GM08714 (cell line): ENCODE measurements around the gene SEC24D.
A peak's percentile ranks its signal among the peaks of the same experiment; 100 is the strongest.

Experiments
- H3K4me3 ChIP-seq: fragments of 200-500 bp; sonication (Bioruptor generic); 2 replicates; pipeline ENCODE4 v1.5.1; 2014; ENCODE audit warnings: mild to moderate bottlenecking, low read length, inconsistent platforms
- ZNF274 ChIP-seq: IDR thresholded peaks from 2 replicates; pipeline ENCODE4 v1.6.1; 2012; ENCODE audit warnings: mild to moderate bottlenecking, low read depth, low read length

The SEC24D gene

DNA sequence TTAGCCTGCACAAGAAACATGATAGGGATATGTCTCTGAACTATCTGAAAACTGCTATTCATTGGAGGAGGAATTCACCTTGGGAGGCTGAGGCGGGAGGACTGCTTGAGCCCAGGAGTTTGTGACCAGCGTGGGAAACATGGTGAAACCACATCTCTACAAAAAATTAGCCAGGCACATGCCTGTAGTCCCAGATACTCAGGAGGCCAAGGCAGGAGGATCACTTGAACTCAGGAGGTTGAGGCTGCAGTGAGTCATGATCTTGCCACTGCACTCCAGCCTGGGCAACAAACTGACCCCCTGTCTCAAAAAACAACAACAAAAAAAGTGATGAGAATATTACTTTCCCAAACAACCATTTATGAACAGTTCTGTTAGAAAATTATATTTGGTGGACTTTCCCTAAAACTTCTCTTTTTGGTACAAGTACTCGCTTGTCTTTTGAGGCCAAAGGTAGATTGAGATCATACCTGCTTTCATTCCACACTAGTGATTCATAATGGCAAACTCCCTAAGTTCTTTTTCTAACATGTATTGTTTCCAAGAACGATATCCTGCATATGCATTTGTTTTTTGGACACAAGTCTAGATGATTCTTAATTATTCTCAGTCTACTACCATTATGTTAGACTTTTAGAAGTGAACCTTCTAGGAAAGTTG, 117.3 kb downstream of the SEC24D start:
- H3K4me3 ChIP-seq, result no peak overlapping the region
- no peak for TF ChIP-seq ZNF274

DNA sequence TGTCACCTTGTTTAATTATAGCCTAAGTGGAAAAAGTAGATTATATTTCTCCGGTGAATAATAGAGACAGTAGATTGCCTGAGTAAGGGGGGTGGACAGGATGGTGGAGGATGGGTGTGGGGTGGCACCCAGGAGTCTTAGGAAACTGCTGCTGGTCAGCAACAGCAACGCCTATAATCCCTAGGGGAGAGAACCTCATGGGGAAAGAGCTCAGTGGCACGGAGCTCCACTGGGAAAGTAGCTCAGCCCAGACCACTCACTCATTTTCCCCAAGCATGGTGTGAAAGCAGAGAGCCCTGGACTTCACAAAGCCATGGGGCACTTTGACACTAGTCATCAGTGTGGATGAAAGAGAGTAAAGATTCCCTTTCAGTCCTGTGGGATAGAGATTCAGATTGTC, 119.6 kb downstream of the SEC24D start:
- H3K4me3 ChIP-seq, result no peak overlapping the region
- TF ChIP-seq ZNF274, result no peak

DNA sequence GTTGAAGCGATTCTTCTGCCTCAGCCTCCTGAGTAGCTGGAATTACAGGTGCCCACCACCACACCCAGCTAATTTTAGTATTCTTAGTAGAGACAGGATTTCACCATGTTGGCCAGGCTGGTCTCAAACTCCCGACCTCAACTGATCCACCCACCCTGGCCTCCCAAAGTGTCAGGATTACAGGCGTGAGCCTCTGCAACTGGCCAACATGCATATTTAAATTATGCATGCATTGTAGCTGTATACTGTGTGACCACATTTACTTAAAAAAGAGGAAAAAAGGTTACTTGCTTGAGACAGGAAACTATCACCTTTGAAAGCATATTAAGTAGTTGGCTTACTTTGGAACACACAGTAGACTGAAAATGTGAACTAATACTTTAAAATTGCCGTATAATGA, 121.2 kb downstream of the SEC24D start:
- no peak for TF ChIP-seq ZNF274
- no peak overlapping the region for H3K4me3 ChIP-seq

DNA sequence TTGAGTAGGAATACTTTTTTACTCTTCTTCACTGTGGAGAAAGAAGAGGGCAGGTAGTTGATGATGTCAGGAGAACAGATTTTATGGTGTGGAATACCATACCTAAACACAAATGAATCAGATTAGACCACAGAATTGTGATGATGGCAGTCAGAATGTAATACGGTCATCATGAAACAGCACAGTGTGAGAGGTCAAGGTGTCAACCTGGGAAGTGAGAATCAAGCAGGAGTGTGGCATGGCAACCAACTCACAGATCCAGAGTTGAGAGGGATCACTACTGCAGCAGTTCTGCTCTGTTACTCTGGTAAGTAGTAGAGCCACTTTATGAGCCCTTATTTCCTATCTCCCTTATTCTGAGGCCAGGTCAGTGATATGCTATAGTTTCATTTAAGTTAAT, 123.1 kb downstream of the SEC24D start:
- TF ChIP-seq ZNF274, result no peak
- no peak overlapping the region for H3K4me3 ChIP-seq

- H3K4me3 ChIP-seq, result no peak overlapping the region
- no peak for TF ChIP-seq ZNF274
Observed at GRCh38 chr4:118711052-118711451, 124.9 kb downstream of the SEC24D start.

DNA sequence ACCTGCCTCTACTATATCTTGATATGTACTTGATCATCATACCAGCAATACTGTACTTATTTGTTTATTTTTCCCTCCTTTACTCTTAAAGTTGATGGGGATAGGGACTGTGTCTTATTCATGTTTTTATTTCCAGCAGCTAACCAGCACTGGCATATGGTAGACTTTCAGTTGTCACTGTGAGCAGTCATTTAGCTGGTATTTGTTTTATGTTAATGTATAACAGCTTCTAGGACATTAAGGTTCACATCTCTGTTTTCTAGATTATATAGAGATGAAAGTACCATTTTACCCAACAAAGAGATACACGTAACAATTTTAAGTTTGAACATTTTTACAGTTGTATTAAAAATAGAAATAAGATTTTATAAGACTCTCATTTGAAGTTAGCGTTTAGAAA, 132.8 kb downstream of the SEC24D start:
- no peak overlapping the region for H3K4me3 ChIP-seq
- no peak for TF ChIP-seq ZNF274

GRCh38 chr4:118684873-118685811, 150.8 kb downstream of the SEC24D start, which contains the start of gene METTL14:
Gene METTL14, plus strand, starts transcription at chr4:118685392. Its CDS starts 143 bp downstream, at chr4:118685535.
- H3K4me3 ChIP-seq, result peak within 1 kb of the TSS; percentile 92
- TF ChIP-seq ZNF274, result no peak

GRCh38 chr4:118683513-118683912, 152.4 kb downstream of the SEC24D start:
- TF ChIP-seq ZNF274, result no peak

GRCh38 chr4:118682928-118683327, 153.0 kb downstream of the SEC24D start:
- no peak for TF ChIP-seq ZNF274
- no peak overlapping the region for H3K4me3 ChIP-seq

More at GRCh38 chr4:118683513-118683912, 152.4 kb downstream of the SEC24D start:
- no peak overlapping the region for H3K4me3 ChIP-seq

- no peak for TF ChIP-seq ZNF274
Observed at GRCh38 chr4:118680808-118681207, 155.1 kb downstream of the SEC24D start.

DNA sequence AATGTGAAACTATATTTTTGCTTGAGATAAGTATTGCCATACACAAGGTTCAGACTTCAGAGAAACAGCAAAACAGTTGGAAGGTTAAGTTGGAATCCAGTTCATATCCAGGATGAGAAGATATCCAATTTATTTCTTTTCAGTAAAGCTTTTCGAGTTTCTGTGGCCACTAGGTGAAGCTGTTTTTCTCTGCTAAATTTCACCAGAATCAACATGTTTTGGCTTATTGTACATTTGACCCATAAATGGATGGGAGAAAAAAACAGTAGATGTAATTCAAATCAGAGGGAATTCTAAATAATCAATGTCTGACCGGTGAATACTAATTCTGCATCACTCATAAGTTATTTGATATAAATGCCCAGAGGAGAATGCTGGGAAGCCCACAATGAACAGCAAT, 159.8 kb downstream of the SEC24D start:
- no peak for TF ChIP-seq ZNF274
- no peak overlapping the region for H3K4me3 ChIP-seq

More at GRCh38 chr4:118680808-118681207, 155.1 kb downstream of the SEC24D start:
- H3K4me3 ChIP-seq, result no peak overlapping the region
